Sigmoid colon (tissue), 7 donors: ENCODE measurements around the gene UBL4B. TPM values are rescaled to one million over a fixed set of nuclear protein-coding genes. Genes with fewer than 3 reads are reported as not detected.
A peak's percentile ranks its signal among the peaks of the same experiment; 100 is the strongest.

Experiments
- DNase-seq: peaks from one replicate; pipeline ENCODE4 v3.0.0-alpha.2; 2019
- H3K27ac ChIP-seq, 4 donors: fragments of 200-600 bp; sonication (generic); one replicate each; pipeline ENCODE4 v1.5.1; 2016 to 2019; ENCODE audit warnings: mild to moderate bottlenecking in 1 of 4
- H3K27me3 ChIP-seq, 3 donors: fragments of 200-600 bp; sonication (generic); one replicate each; pipeline ENCODE4 v1.5.1; 2019; ENCODE audit warnings: mild to moderate bottlenecking in 1 of 3
- H3K36me3 ChIP-seq, 4 donors: fragments of 200-600 bp; sonication (generic); one replicate each; pipeline ENCODE4 v1.5.1; 2016 to 2019
- H3K4me1 ChIP-seq, 4 donors: fragments of 200-600 bp; sonication (generic); one replicate each; pipeline ENCODE4 v1.5.1; 2017 to 2019
- H3K4me3 ChIP-seq, 4 donors: fragments of 200-600 bp; sonication (generic); one replicate each; pipeline ENCODE4 v1.5.1; 2017 to 2019; ENCODE audit warnings: mild to moderate bottlenecking in 2 of 4, moderate library complexity in 1 of 4
- H3K9me3 ChIP-seq, 4 donors: fragments of 200-600 bp in 3 of 4; sonication (generic) in 3 of 4; one replicate each; pipeline versions ENCODE4 v1.5.1 to v1.6.1; 2013 to 2019
- EP300 ChIP-seq, 4 donors: sonication (generic); formaldehyde crosslinking; IDR thresholded peaks; one replicate each; pipeline ENCODE4 v1.6.1; 2017; ENCODE audit warnings: antibody characterized with exemption in 4 of 4
- POLR2A ChIP-seq, 2 donors: fragments of 450-650 bp; IDR thresholded peaks; one replicate each; pipeline ENCODE4 v1.6.1; 2016; ENCODE audit warnings: antibody characterized with exemption in 2 of 2, mild to moderate bottlenecking in 2 of 2, moderate library complexity in 2 of 2
- POLR2AphosphoS5 ChIP-seq, 4 donors: sonication (generic); formaldehyde crosslinking; IDR thresholded peaks; one replicate each; pipeline ENCODE4 v1.6.1; 2017; ENCODE audit warnings: antibody characterized with exemption in 4 of 4
- WGBS, 2 donors: extraction: QIAGEN DNeasy Blood & Tissue Kit; methylation state at CpG; one replicate each; pipeline ENCODE4 v1.1.7; 2013; 5-methylcytosine and 5-hydroxymethylcytosine counted together
- intact Hi-C: fragments of 100-400 bp; cut with DNase I; formaldehyde crosslinking; loops from one replicate; pipeline ENCODE4 v1.15.1; 2023
- polyA plus RNA-seq, 3 donors: library from polyadenylated mRNA; stranded (reverse); fragments of 200-250 nt; gene quantifications; one replicate each; pipeline ENCODE4 v1.2.3, GENCODE V29; 2013
- total RNA-seq, 4 donors: library from RNA; depleted of rRNA; stranded (reverse); fragments of >200 nt; gene quantifications; one replicate each; pipeline ENCODE4 v1.1.0, GENCODE V29; 2016
- TF ChIP-seq, protein P1 (sequence below), 4 experiments: fragments of 450-650 bp in 3 of 4; fragments of 200-600 bp in 1 of 4; IDR thresholded peaks; one replicate each; pipeline ENCODE4 v1.5.1; 2016 to 2019; ENCODE audit warnings: antibody characterized with exemption in 4 of 4, mild to moderate bottlenecking in 3 of 4, moderate library complexity in 2 of 4
- donor health status: healthy with polysubstance abuse.
- donor health status: Bipolar disorder and iron deficiency.
- donor health status: healthy.

Gene UBL4B
- total and polyA plus RNA-seq, 7 donors: 0.06 to 0.33 TPM; not detected in 5

DNA sequence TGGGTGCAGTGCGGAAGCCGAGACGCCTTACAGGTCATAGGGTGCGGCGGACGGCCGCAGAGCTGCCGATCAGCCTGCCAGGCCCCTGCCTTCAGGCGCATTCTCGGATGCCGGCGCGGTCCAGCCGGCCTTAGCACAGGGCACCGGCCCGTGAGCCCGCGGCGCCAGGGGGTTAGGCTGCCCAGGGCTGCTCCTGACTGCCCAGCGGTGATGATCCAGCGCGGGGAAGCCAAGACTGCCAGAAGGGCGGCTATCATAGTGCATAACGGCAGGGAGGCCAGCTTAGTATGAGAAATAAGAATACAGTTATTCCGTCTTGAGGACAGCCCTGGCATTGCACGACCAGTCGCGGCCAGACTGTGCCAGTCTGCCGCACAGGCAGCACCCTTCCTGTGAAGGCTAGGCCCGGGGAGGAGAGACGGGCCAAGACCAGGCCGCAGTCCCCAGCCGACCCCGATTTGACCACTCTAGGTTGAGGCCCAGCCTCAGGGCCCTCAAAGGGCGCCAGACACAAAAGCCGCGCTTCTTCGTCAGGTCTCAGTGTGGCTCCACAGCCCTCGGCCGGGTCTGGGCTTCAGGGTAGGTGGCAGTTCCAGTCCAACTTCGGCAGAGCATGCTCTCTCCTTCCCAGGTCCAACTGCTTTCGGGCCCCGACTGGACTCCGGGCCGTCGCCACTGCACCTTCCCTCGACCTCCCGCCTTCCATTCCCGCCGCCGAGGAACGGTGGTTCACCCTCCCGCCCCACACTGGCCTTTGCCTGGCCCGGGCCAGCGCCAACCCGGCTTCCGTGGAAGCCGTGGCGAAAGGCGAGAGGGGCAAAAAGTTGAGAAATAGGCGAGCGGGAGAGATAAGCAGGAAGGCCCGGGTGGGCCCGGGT, 42.6 kb upstream of the UBL4B start:
- H3K9me3 ChIP-seq: no peaks in the 10 kb centered on the region
- 9 to 13% methylated on average over 64 of the region's 64 CpGs for WGBS, 2 donors
- TF ChIP-seq POLR2AphosphoS5 (IDR thresholded peaks at IDR 0.05) (no peak), EP300 (IDR thresholded peaks at IDR 0.05) (no peak), POLR2A (IDR thresholded peaks at IDR 0.05) (no peak)
- TF ChIP-seq, protein P1, sequence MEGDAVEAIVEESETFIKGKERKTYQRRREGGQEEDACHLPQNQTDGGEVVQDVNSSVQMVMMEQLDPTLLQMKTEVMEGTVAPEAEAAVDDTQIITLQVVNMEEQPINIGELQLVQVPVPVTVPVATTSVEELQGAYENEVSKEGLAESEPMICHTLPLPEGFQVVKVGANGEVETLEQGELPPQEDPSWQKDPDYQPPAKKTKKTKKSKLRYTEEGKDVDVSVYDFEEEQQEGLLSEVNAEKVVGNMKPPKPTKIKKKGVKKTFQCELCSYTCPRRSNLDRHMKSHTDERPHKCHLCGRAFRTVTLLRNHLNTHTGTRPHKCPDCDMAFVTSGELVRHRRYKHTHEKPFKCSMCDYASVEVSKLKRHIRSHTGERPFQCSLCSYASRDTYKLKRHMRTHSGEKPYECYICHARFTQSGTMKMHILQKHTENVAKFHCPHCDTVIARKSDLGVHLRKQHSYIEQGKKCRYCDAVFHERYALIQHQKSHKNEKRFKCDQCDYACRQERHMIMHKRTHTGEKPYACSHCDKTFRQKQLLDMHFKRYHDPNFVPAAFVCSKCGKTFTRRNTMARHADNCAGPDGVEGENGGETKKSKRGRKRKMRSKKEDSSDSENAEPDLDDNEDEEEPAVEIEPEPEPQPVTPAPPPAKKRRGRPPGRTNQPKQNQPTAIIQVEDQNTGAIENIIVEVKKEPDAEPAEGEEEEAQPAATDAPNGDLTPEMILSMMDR (IDR thresholded peaks at IDR 0.05): no peak
- peaks cover 53 to 81% (median 71%) of the 10 kb centered on the region in 3 donors for H3K27me3 ChIP-seq
- H3K4me3 ChIP-seq: peak overlapping the region in 3 of 4 donors; percentile 13 to 37 (median 30)
- no peak overlapping the region for H3K27ac ChIP-seq
- H3K36me3 ChIP-seq: no peaks in the 10 kb centered on the region
- peaks cover 0 to 34% (median 34%) of the 10 kb centered on the region in 4 donors for H3K4me1 ChIP-seq
- no peak for DNase-seq
- intact Hi-C loops: no loop called here

DNA sequence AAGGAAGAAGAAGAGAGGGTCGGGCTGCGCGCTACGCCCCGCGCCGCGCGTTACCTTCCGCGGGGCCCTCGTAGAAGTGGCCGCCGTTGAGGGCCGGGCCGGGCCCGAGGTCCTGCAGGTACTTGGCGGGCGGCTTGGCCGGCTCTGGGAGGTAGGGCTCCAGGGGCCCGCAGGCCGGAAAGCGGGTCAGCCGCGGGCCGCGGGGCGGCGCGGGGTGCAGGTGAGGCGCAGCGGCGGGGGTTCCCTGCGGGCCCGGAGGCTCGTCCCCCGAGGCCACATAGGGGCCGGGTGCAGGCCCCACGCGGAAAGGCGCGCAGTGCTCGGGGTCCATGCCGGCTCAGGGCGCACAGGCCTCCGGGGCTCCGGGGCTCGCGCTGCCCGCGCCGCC, 42.0 kb upstream of the UBL4B start:
- DNase-seq: no peak
- Histone ChIP-seq H3K4me1 (peaks cover 0 to 34% (median 34%) of the 10 kb centered on the region in 4 donors), H3K4me3 (peak overlapping the region in 3 of 4 donors; percentile 13 to 37 (median 30)), H3K36me3 (no peaks in the 10 kb centered on the region), H3K9me3 (no peaks in the 10 kb centered on the region), H3K27me3 (peaks cover 53 to 87% (median 71%) of the 10 kb centered on the region in 3 donors), H3K27ac (no peak overlapping the region)
- no peak for TF ChIP-seq EP300 (IDR thresholded peaks at IDR 0.05)
- no peak for TF ChIP-seq POLR2AphosphoS5 (IDR thresholded peaks at IDR 0.05)
- TF ChIP-seq POLR2A (IDR thresholded peaks at IDR 0.05): no peak
- TF ChIP-seq, protein P1 (IDR thresholded peaks at IDR 0.05): no peak
- WGBS, 2 donors: 2 to 3% methylated on average over 52 of the region's 52 CpGs
- intact Hi-C loops: no loop called here

DNA sequence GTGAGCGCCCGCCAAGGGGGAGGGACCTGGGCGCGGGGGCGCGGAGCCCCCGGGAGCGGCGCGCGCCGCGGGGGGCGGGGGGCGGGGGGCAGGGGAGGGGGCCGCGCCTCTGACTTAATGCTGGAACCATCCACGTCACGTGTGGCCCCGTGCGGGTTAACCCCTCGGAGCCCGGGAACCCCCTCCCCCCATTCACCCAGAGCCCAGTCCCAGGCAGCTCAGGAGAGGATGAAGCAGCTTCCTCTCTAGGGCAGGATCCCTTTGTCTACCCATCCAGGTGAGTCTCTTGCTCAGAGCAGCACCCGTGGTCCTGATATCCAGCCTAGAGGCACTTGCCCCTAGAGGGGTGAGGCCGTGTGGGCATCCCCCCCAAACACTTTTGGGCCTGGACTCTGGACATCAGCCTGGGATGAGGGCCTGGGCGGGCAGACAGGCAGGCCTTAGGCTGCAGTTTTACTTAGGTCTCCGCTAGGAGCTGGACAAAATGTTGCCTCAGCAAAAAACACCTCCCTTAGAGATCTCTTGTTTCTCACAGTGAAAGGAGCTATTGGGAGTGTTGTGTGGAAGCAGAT, 41.5 kb upstream of the UBL4B start, which contains the start of gene ALX3:
Gene ALX3 (minus strand): TSS at position 2 of the 572 bp plus-strand sequence. CDS start 60 bp downstream, outside the sequence.
- intact Hi-C loops: no loop called here
- peaks cover 53 to 91% (median 71%) of the 10 kb centered on the region in 3 donors for H3K27me3 ChIP-seq
- 10% methylated on average over 27 of the region's 27 CpGs for WGBS, 2 donors
- H3K36me3 ChIP-seq: no peaks in the 10 kb centered on the region
- H3K9me3 ChIP-seq: no peaks in the 10 kb centered on the region
- H3K27ac ChIP-seq: no peak within 1 kb of the TSS
- peaks cover 0 to 34% (median 34%) of the 10 kb centered on the region in 4 donors for H3K4me1 ChIP-seq
- H3K4me3 ChIP-seq: peak within 1 kb of the TSS in 3 of 4 donors; percentile 13 to 37 (median 30)
- TF ChIP-seq POLR2AphosphoS5 (IDR thresholded peaks at IDR 0.05) (no peak), POLR2A (IDR thresholded peaks at IDR 0.05) (no peak), EP300 (IDR thresholded peaks at IDR 0.05) (no peak)
- TF ChIP-seq, protein P1 (IDR thresholded peaks at IDR 0.05): no peak
- no peak for DNase-seq

DNA sequence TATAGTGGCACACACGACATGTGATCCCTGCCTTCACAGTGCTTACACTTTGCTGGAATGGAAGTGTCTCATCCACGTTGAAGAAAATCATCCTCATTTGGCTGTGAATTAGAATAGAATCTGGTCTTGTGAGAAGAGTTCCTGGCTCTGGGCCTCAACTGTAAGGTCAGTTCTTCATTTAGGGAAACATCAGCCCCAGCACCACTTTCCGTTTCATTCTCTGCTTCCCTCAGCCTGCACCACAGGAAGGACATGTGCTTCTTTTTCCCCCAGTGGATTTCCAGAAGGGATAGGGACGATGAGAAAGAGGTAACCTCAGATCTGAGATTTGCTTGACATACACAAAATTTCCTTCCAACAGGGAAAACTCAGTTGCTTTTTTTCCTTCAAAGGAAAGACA, 38.1 kb upstream of the UBL4B start:
- Histone ChIP-seq H3K4me3 (no peak overlapping the region), H3K27me3 (peaks cover 35 to 73% (median 44%) of the 10 kb centered on the region in 3 donors), H3K4me1 (peaks cover 0 to 18% (median 17%) of the 10 kb centered on the region in 4 donors), H3K36me3 (no peaks in the 10 kb centered on the region), H3K27ac (no peak overlapping the region), H3K9me3 (no peaks in the 10 kb centered on the region)
- DNase-seq: no peak
- intact Hi-C loops: no loop called here
- TF ChIP-seq POLR2AphosphoS5 (IDR thresholded peaks at IDR 0.05): no peak
- TF ChIP-seq EP300 (IDR thresholded peaks at IDR 0.05): no peak
- no peak for TF ChIP-seq POLR2A (IDR thresholded peaks at IDR 0.05)
- TF ChIP-seq, protein P1 (IDR thresholded peaks at IDR 0.05): no peak
- WGBS, 2 donors: 73 to 85% methylated on average over 4 of the region's 4 CpGs
